MM.1S (cell line): ENCODE measurements around the gene TMEM167B.

Experiments
- EZH2 ChIP-seq: fragments of 300-600 bp; sonication (generic); optimal IDR thresholded peaks from 2 replicates; pipeline ENCODE3; 2017; ENCODE audit warnings: low read depth, mild to moderate bottlenecking, antibody characterized with exemption, low read length, mixed read lengths
- TF ChIP-seq, protein P1 (sequence below): fragments of 300-600 bp; sonication (generic); IDR thresholded peaks from 2 replicates; pipeline ENCODE4 v1.5.1; 2016; ENCODE audit warnings: antibody characterized with exemption, low read length, mixed read lengths

DNA sequence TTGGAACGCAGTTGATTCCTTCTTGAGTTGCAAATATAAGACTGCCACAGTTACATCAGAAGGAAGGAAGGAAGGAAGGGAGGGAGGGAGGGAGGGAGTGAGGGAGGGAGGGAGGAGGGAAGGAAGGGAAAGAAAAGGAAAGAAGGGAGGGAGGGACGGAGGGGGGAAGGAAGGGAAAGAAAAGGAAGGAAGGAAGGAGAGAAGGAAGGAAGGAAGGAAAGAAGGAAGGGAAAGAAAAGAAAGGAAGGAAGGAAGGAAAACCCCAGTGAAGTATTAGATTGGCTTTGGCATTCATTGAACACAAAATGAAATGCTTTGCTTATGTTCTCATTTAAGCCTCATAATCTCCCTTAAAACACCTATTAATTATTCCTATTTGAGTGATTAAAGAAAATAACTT lies 42.2 kb upstream of the TMEM167B start:
- TF ChIP-seq EZH2, result no peak
- TF ChIP-seq, protein P1, sequence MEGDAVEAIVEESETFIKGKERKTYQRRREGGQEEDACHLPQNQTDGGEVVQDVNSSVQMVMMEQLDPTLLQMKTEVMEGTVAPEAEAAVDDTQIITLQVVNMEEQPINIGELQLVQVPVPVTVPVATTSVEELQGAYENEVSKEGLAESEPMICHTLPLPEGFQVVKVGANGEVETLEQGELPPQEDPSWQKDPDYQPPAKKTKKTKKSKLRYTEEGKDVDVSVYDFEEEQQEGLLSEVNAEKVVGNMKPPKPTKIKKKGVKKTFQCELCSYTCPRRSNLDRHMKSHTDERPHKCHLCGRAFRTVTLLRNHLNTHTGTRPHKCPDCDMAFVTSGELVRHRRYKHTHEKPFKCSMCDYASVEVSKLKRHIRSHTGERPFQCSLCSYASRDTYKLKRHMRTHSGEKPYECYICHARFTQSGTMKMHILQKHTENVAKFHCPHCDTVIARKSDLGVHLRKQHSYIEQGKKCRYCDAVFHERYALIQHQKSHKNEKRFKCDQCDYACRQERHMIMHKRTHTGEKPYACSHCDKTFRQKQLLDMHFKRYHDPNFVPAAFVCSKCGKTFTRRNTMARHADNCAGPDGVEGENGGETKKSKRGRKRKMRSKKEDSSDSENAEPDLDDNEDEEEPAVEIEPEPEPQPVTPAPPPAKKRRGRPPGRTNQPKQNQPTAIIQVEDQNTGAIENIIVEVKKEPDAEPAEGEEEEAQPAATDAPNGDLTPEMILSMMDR, result no peak
